HEK293 (cell line): ENCODE measurements around the gene FEV.

Experiments used
- CTCF ChIA-PET: fragments of 350-600 bp; formaldehyde crosslinking; extraction: SDS; loops from one replicate; lab custom pipeline; 2021; ENCODE audit warnings: antibody characterized with exemption; lab: Yijun Ruan, JAX
- POLR2A ChIA-PET: fragments of 300-600 bp; formaldehyde crosslinking; extraction: SDS; loops from one replicate; lab custom pipeline; 2020; ENCODE audit warnings: antibody characterized with exemption, inconsistent platforms; lab: Yijun Ruan, JAX
- H3K27ac ChIP-seq: fragments of 200-500 bp; sonication (Bioruptor generic); 2 replicates; pipeline ENCODE4 v1.5.1; 2014; ENCODE audit warnings: low read depth, low read length, control low read depth, inconsistent platforms; ENCODE audit errors: extremely low read depth
- H3K36me3 ChIP-seq, 2 experiments: fragments of 200-500 bp in 1 of 2; sonication (Bioruptor generic) in 1 of 2; 1 replicate in 1 of 2; 2 replicates in 1 of 2; pipeline ENCODE4 v1.5.1; 2014 to 2017; ENCODE audit warnings: inconsistent platforms in 2 of 2, low read length in 2 of 2; ENCODE audit not compliant: control insufficient read depth in 2 of 2, insufficient read depth in 1 of 2
- H3K4me1 ChIP-seq: fragments of 200-500 bp; sonication (Bioruptor generic); 2 replicates; pipeline ENCODE4 v1.5.1; 2014; ENCODE audit warnings: mild to moderate bottlenecking, low read length, inconsistent platforms; ENCODE audit not compliant: control insufficient read depth, insufficient read depth
- H3K4me3 ChIP-seq: 2 replicates; pipeline ENCODE4 v1.5.1; 2011; ENCODE audit warnings: low read depth, mild to moderate bottlenecking, control low read depth, low read length, moderate library complexity
- H3K9me3 ChIP-seq: fragments of 200-500 bp; sonication (Bioruptor generic); 2 replicates; pipeline ENCODE4 v1.5.1; 2014; ENCODE audit warnings: low read depth, low read length, inconsistent platforms; ENCODE audit not compliant: control insufficient read depth, insufficient read depth
- BCL11A ChIP-seq: fragments of 450-650 bp; formaldehyde crosslinking; IDR thresholded peaks from 2 replicates; pipeline ENCODE4 v1.5.1; 2016; ENCODE audit warnings: low read depth, missing biosample characterization, missing genetic modification characterization
- GLIS1 ChIP-seq: fragments of 450-650 bp; formaldehyde crosslinking; IDR thresholded peaks from 2 replicates; pipeline ENCODE4 v1.5.1; 2016; ENCODE audit warnings: missing biosample characterization, missing genetic modification characterization
- HOXD13 ChIP-seq: sonication (generic); formaldehyde crosslinking; IDR thresholded peaks from 2 replicates; pipeline ENCODE4 v1.8.0; 2022; ENCODE audit warnings: missing genetic modification reagents, borderline replicate concordance
- KLF10 ChIP-seq: fragments of 450-650 bp; IDR thresholded peaks from 2 replicates; pipeline ENCODE4 v1.5.1; 2018; ENCODE audit warnings: missing biosample characterization, mild to moderate bottlenecking, missing genetic modification characterization
- KLF16 ChIP-seq: fragments of 450-650 bp; formaldehyde crosslinking; IDR thresholded peaks from 2 replicates; pipeline ENCODE4 v1.5.1; 2017; ENCODE audit warnings: missing biosample characterization, missing genetic modification characterization
- PRDM1 ChIP-seq: fragments of 450-650 bp; formaldehyde crosslinking; IDR thresholded peaks from 2 replicates; pipeline ENCODE4; 2016; ENCODE audit warnings: missing biosample characterization, missing genetic modification characterization
- ZFP3 ChIP-seq: fragments of 450-650 bp; formaldehyde crosslinking; IDR thresholded peaks from 2 replicates; pipeline ENCODE4 v1.5.1; 2016; ENCODE audit warnings: low read depth, missing biosample characterization, missing genetic modification characterization
- ZNF292 ChIP-seq: fragments of 450-650 bp; formaldehyde crosslinking; IDR thresholded peaks from 2 replicates; pipeline ENCODE4 v1.5.1; 2016; ENCODE audit warnings: low read depth, missing biosample characterization, missing genetic modification characterization, borderline replicate concordance
- ZNF302 ChIP-seq: fragments of 450-650 bp; formaldehyde crosslinking; IDR thresholded peaks from 2 replicates; pipeline ENCODE4 v1.5.1; 2016; ENCODE audit warnings: missing biosample characterization, missing genetic modification characterization, low read depth
- ZNF311 ChIP-seq: fragments of 450-650 bp; formaldehyde crosslinking; IDR thresholded peaks from 2 replicates; pipeline ENCODE4 v1.5.1; 2017; ENCODE audit warnings: missing biosample characterization, missing genetic modification characterization, borderline replicate concordance
- ZNF555 ChIP-seq: fragments of 450-650 bp; formaldehyde crosslinking; conservative IDR thresholded peaks from 2 replicates; pipeline ENCODE4 v1.5.1; 2017; ENCODE audit warnings: missing biosample characterization, mild to moderate bottlenecking, missing genetic modification characterization, inconsistent platforms
- ZNF624 ChIP-seq: fragments of 450-650 bp; formaldehyde crosslinking; IDR thresholded peaks from 2 replicates; pipeline ENCODE4 v1.5.1; 2017; ENCODE audit warnings: missing biosample characterization, missing genetic modification characterization
- ZNF776 ChIP-seq: fragments of 450-650 bp; formaldehyde crosslinking; IDR thresholded peaks from 2 replicates; pipeline ENCODE4 v1.5.0; 2017; ENCODE audit warnings: missing biosample characterization, missing genetic modification characterization, borderline replicate concordance
- ZSCAN23 ChIP-seq: fragments of 450-650 bp; formaldehyde crosslinking; IDR thresholded peaks from 2 replicates; pipeline ENCODE4 v1.5.1; 2016; ENCODE audit warnings: missing biosample characterization, missing genetic modification characterization
- TF ChIP-seq, protein P1 (sequence below): fragments of 450-650 bp; formaldehyde crosslinking; IDR thresholded peaks from 2 replicates; pipeline ENCODE4 v1.5.1; 2016; ENCODE audit warnings: missing biosample characterization, missing genetic modification characterization
- TF ChIP-seq, protein P2 (sequence below): fragments of 450-650 bp; formaldehyde crosslinking; IDR thresholded peaks from 2 replicates; pipeline ENCODE4 v1.5.1; 2017; ENCODE audit warnings: missing biosample characterization, missing genetic modification characterization
- TF ChIP-seq, protein P3 (sequence below): fragments of 450-650 bp; formaldehyde crosslinking; IDR thresholded peaks from 2 replicates; pipeline ENCODE4 v1.5.1; 2016; ENCODE audit warnings: missing biosample characterization, missing genetic modification characterization
- TF ChIP-seq, protein P4 (sequence below): fragments of 450-650 bp; formaldehyde crosslinking; IDR thresholded peaks from 2 replicates; pipeline ENCODE4 v1.5.1; 2017; ENCODE audit warnings: missing biosample characterization, missing genetic modification characterization
- TF ChIP-seq, protein P5 (sequence below): fragments of 450-650 bp; formaldehyde crosslinking; IDR thresholded peaks from 2 replicates; pipeline ENCODE4 v1.5.1; 2016; ENCODE audit warnings: missing biosample characterization, missing genetic modification characterization, low read depth
- TF ChIP-seq, protein P6 (sequence below): IDR thresholded peaks from 2 replicates; pipeline ENCODE4 v1.6.1; 2011; ENCODE audit warnings: mild to moderate bottlenecking, low read depth, low read length, borderline replicate concordance

The FEV gene

DNA sequence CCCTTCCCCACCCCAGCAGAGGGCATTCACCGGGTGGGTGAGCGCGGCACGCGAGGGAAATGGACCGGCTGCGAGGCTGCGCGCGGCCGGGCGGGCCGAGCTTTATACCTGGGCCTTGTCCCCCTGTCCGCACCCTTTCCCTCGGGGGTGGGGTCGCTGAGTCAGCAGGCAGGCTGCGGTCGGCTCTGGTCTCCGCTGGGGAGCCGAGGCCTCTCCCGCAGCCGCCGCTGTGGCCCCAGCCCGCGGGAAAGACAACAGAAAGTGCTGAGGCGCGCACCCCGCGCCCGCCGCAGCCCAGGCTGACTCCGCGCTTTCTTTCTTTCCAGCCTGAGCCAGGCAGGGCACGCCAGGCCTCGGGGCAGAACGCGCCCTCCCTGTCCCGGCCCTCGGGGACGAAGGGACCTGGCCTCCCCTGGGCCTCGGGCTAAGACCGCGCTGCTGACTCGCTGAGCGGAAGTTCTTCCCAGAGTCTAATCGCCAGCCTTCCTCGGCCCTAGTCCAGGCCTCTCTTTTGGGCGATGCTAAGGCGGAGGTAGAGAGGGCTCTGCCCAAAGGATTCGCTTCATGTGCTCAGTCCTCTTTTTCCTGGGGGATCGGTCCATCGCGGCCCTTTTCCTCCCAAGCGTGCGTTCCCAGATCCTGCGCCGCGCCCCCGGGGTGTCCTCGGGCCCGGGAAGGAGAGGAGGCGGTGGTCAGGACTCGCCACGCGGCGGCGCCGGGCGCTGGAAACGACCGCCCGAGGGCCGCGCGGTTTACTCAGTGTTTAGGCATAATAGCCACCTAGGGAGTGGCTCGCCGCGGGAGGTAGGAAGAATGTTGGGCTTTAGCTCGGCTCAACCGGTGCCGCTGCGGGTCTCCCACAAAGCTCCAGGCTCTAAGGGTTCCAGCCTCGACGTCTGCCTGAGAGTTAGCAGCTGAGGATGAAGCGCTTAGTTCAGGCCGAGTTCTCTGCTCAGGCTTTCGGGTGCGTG lies 8.6 kb upstream of the FEV start, which contains the start of gene CRYBA2 (continued):
- no peak for TF ChIP-seq HOXD13 (CRISPR knock-in tag)
- TF ChIP-seq PRDM1 (tag by site-specific recombination) = no peak
- peak; percentile 85 for TF ChIP-seq GLIS1 (tag by site-specific recombination)

DNA sequence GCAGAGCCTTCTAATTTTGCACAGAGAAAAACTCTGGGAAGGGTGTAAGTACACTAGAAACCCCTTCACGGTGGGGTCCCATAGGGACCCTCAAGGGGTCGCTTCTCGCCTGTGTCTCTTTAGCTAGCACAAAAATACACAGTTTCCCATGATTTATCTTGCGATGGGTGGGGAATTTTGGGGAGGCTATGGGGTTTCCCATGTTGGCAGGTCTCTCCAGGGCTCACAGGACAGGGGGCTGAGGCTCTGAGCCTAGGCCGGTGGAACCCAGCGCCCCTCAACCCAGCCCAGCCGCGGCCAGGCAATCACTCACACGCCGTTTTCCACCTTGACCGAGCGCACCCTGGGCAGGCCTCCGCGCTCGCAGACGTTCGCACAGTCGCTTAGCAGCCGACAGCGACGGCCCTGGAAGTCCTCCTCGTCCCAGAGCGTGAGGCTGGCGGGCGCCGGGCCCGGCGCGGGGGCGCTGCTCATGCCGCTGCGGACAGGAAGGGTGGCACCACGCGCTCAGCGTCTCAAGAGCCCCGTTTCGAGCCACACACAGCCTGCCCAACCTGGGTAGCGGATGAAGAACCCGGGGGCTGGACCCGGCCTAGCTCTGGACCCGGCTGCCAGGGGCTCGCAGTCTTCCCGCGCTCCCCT lies 7.8 kb upstream of the FEV start:
- Histone ChIP-seq H3K4me1 (no peaks in the 10 kb centered on the region; the same call in 1 of the 2 replicates), H3K4me3 (no peak overlapping the region), H3K36me3 (no peaks in the 10 kb centered on the region), H3K27ac (no peak overlapping the region), H3K9me3 (no peaks in the 10 kb centered on the region)
- ChIA-PET POLR2A (no interaction called here), CTCF (interaction anchor here (1.0 kb wide), 1 partner anchor 13 kb away, joined by 4 read pairs; no protein-coding TSS in a partner anchor)
- TF ChIP-seq ZFP3 (tag by site-specific recombination) (no peak), ZNF624 (tag by site-specific recombination) (no peak), ZSCAN23 (no peak), BCL11A (no peak), ZNF302 (tag by site-specific recombination) (no peak), ZNF311 (tag by site-specific recombination) (no peak), ZNF555 (tag by site-specific recombination) (no peak), PRDM1 (tag by site-specific recombination) (no peak), ZNF292 (tag by site-specific recombination) (no peak), ZNF776 (no peak), KLF10 (tag by site-specific recombination) (no peak), KLF16 (tag by site-specific recombination) (no peak)
- TF ChIP-seq, protein P1, sequence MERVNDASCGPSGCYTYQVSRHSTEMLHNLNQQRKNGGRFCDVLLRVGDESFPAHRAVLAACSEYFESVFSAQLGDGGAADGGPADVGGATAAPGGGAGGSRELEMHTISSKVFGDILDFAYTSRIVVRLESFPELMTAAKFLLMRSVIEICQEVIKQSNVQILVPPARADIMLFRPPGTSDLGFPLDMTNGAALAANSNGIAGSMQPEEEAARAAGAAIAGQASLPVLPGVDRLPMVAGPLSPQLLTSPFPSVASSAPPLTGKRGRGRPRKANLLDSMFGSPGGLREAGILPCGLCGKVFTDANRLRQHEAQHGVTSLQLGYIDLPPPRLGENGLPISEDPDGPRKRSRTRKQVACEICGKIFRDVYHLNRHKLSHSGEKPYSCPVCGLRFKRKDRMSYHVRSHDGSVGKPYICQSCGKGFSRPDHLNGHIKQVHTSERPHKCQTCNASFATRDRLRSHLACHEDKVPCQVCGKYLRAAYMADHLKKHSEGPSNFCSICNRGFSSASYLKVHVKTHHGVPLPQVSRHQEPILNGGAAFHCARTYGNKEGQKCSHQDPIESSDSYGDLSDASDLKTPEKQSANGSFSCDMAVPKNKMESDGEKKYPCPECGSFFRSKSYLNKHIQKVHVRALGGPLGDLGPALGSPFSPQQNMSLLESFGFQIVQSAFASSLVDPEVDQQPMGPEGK (tag by site-specific recombination) = no peak
- TF ChIP-seq, protein P2, sequence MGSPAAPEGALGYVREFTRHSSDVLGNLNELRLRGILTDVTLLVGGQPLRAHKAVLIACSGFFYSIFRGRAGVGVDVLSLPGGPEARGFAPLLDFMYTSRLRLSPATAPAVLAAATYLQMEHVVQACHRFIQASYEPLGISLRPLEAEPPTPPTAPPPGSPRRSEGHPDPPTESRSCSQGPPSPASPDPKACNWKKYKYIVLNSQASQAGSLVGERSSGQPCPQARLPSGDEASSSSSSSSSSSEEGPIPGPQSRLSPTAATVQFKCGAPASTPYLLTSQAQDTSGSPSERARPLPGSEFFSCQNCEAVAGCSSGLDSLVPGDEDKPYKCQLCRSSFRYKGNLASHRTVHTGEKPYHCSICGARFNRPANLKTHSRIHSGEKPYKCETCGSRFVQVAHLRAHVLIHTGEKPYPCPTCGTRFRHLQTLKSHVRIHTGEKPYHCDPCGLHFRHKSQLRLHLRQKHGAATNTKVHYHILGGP (tag by site-specific recombination) = no peak
- TF ChIP-seq, protein P3, sequence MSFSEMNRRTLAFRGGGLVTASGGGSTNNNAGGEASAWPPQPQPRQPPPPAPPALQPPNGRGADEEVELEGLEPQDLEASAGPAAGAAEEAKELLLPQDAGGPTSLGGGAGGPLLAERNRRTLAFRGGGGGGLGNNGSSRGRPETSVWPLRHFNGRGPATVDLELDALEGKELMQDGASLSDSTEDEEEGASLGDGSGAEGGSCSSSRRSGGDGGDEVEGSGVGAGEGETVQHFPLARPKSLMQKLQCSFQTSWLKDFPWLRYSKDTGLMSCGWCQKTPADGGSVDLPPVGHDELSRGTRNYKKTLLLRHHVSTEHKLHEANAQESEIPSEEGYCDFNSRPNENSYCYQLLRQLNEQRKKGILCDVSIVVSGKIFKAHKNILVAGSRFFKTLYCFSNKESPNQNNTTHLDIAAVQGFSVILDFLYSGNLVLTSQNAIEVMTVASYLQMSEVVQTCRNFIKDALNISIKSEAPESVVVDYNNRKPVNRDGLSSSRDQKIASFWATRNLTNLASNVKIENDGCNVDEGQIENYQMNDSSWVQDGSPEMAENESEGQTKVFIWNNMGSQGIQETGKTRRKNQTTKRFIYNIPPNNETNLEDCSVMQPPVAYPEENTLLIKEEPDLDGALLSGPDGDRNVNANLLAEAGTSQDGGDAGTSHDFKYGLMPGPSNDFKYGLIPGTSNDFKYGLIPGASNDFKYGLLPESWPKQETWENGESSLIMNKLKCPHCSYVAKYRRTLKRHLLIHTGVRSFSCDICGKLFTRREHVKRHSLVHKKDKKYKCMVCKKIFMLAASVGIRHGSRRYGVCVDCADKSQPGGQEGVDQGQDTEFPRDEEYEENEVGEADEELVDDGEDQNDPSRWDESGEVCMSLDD (tag by site-specific recombination) = no peak
- TF ChIP-seq, protein P4, sequence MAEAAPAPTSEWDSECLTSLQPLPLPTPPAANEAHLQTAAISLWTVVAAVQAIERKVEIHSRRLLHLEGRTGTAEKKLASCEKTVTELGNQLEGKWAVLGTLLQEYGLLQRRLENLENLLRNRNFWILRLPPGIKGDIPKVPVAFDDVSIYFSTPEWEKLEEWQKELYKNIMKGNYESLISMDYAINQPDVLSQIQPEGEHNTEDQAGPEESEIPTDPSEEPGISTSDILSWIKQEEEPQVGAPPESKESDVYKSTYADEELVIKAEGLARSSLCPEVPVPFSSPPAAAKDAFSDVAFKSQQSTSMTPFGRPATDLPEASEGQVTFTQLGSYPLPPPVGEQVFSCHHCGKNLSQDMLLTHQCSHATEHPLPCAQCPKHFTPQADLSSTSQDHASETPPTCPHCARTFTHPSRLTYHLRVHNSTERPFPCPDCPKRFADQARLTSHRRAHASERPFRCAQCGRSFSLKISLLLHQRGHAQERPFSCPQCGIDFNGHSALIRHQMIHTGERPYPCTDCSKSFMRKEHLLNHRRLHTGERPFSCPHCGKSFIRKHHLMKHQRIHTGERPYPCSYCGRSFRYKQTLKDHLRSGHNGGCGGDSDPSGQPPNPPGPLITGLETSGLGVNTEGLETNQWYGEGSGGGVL = no peak
- TF ChIP-seq, protein P5, sequence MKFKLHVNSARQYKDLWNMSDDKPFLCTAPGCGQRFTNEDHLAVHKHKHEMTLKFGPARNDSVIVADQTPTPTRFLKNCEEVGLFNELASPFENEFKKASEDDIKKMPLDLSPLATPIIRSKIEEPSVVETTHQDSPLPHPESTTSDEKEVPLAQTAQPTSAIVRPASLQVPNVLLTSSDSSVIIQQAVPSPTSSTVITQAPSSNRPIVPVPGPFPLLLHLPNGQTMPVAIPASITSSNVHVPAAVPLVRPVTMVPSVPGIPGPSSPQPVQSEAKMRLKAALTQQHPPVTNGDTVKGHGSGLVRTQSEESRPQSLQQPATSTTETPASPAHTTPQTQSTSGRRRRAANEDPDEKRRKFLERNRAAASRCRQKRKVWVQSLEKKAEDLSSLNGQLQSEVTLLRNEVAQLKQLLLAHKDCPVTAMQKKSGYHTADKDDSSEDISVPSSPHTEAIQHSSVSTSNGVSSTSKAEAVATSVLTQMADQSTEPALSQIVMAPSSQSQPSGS (tag by site-specific recombination) = no peak
- TF ChIP-seq, protein P6, sequence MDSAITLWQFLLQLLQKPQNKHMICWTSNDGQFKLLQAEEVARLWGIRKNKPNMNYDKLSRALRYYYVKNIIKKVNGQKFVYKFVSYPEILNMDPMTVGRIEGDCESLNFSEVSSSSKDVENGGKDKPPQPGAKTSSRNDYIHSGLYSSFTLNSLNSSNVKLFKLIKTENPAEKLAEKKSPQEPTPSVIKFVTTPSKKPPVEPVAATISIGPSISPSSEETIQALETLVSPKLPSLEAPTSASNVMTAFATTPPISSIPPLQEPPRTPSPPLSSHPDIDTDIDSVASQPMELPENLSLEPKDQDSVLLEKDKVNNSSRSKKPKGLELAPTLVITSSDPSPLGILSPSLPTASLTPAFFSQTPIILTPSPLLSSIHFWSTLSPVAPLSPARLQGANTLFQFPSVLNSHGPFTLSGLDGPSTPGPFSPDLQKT = no peak
